Measurements from ENCODE around the gene ZXDC. TPM values are rescaled to one million over a fixed set of nuclear protein-coding genes. Genes with fewer than 3 reads are reported as not detected.

Gene ZXDC
- total RNA-seq, 4 donors from 2014 or later = 37.5 to 62.0 (median 52.3) TPM

DNA sequence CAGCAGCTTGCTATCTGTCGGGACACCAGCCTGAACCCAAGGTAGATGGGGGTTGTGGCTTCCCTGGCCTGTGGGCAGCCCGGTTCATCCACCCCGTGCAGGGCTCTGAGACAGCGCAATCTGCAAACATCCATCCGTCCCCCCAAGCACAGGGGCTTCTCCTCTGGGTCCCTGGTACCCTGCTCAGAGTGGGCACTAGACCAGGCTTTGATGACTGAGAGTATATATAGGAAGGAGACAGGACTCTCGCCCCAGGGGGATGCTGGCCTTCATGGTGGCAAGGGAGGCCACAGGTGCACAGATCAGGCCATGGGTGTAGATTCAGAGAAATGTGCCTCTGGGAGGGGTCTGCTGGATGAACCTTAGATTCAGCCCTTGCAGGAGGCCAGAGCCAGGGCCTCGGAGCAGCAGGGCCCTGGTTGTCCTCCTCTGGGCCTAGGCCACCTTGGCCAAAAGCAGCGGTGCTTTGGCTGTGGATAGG lies 40.7 kb downstream of the ZXDC start:
- 91 to 94% methylated on average over 5 to 8 of the region's 8 CpGs for WGBS, 2 donors
- intact Hi-C loops (cut with DNase I; ENCODE audit: low total_unique reads) = no loop called here
- H3K4me3 ChIP-seq (ENCODE audit: low read depth, poor library complexity, severe bottlenecking) = no peak overlapping the region
- DNase-seq (ENCODE audit: low spot score in 2 of 2) = peak in 1 of 2 donors; percentile 43
- TF ChIP-seq POLR2A (IDR thresholded peaks at IDR 0.05) = no peak
- TF ChIP-seq, protein P1, sequence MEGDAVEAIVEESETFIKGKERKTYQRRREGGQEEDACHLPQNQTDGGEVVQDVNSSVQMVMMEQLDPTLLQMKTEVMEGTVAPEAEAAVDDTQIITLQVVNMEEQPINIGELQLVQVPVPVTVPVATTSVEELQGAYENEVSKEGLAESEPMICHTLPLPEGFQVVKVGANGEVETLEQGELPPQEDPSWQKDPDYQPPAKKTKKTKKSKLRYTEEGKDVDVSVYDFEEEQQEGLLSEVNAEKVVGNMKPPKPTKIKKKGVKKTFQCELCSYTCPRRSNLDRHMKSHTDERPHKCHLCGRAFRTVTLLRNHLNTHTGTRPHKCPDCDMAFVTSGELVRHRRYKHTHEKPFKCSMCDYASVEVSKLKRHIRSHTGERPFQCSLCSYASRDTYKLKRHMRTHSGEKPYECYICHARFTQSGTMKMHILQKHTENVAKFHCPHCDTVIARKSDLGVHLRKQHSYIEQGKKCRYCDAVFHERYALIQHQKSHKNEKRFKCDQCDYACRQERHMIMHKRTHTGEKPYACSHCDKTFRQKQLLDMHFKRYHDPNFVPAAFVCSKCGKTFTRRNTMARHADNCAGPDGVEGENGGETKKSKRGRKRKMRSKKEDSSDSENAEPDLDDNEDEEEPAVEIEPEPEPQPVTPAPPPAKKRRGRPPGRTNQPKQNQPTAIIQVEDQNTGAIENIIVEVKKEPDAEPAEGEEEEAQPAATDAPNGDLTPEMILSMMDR (IDR thresholded peaks at IDR 0.05) = no peak

DNA sequence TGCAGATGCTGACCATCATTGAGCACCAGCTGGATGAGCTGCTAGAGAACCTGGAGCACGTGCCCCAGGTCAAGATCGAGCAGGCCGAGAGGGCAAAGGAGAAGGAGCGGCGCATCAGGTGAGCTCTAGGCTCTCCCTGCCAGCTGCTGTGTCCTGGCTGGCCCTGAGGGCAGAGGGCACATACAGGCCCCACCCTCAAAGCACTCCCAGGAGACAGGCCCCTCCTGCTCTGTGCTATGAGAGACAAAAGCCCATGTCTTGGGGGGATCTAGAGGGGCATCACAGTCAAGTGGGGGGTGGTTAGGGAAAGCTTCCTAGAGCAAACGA lies 41.5 kb downstream of the ZXDC start:
- no peak overlapping the region for H3K4me3 ChIP-seq (ENCODE audit: low read depth, poor library complexity, severe bottlenecking)
- WGBS, 2 donors = 83 to 86% methylated on average over 6 of the region's 6 CpGs
- DNase-seq (ENCODE audit: low spot score in 2 of 2) = peak in 1 of 2 donors; percentile 34
- TF ChIP-seq, protein P1 (IDR thresholded peaks at IDR 0.05) = no peak
- TF ChIP-seq POLR2A (IDR thresholded peaks at IDR 0.05) = no peak
- intact Hi-C loops (cut with DNase I; ENCODE audit: low total_unique reads) = no loop called here

DNA sequence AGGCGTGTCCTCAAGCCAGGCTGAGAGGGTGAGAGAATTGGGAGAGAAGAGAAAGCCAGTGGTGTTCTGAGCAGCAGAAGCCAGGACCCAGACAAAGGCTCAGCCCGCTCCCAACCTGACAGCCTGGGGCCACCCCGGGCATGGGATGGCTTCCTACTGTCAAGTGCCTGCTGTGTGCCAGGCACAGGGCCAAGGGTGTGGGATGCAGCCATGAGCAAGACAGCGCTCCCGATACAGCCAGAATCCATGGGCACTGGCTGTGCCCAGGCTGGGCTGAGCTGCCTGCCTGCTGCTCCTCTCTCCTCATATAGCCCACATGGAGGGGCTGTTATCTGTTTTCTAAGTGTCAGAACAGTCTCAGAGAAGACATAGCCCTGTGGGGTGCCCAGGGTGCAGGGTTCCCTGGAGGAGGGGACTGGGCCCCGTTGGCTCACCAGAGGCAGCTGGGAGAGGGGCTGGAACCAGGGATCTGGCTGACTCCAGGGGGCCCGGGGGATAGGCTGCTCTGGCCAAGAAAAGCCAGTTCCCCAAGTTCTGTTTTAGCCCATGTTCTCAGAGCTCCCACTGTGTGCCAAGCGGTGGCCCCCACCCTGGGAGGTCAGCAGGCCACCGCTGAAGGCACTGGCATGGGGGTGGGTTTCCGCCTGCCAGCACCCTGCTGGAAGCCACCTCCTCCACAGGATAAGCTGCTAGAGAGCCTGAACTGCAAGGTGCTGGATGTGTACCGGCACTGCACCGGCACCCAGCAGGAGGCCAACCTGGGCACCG lies 42.0 kb downstream of the ZXDC start:
- H3K4me3 ChIP-seq (ENCODE audit: low read depth, poor library complexity, severe bottlenecking) = no peak overlapping the region
- intact Hi-C loops (cut with DNase I; ENCODE audit: low total_unique reads) = no loop called here
- 57 to 83% methylated on average over 9 to 12 of the region's 13 CpGs for WGBS, 2 donors
- peak in 1 of 2 donors; percentile 81 for DNase-seq (ENCODE audit: low spot score in 2 of 2)
- TF ChIP-seq, protein P1 (IDR thresholded peaks at IDR 0.05) = no peak
- no peak for TF ChIP-seq POLR2A (IDR thresholded peaks at IDR 0.05)

DNA sequence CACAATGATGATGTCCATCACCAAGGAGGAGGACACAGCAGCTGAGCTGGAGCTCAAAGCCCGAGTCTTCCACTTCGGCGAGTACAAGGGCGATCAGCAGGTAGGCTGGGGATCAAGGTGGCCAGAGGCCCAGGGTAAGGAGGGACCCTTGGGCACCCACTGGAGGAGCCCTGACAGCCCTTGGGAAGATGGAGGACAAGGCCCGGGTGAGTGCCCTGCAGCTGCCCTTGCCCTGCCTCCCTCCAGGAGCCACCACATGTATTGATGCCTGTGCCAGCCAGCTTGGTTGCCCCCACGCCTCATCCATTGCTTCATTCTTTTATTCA lies 42.6 kb downstream of the ZXDC start:
- intact Hi-C loops (cut with DNase I; ENCODE audit: low total_unique reads) = no loop called here
- no peak overlapping the region for H3K4me3 ChIP-seq (ENCODE audit: low read depth, poor library complexity, severe bottlenecking)
- 90 to 99% methylated on average over 6 of the region's 6 CpGs for WGBS, 2 donors
- DNase-seq (ENCODE audit: low spot score in 2 of 2) = peak in 1 of 2 donors; percentile 81
- TF ChIP-seq, protein P1 (IDR thresholded peaks at IDR 0.05) = no peak
- no peak for TF ChIP-seq POLR2A (IDR thresholded peaks at IDR 0.05)

DNA sequence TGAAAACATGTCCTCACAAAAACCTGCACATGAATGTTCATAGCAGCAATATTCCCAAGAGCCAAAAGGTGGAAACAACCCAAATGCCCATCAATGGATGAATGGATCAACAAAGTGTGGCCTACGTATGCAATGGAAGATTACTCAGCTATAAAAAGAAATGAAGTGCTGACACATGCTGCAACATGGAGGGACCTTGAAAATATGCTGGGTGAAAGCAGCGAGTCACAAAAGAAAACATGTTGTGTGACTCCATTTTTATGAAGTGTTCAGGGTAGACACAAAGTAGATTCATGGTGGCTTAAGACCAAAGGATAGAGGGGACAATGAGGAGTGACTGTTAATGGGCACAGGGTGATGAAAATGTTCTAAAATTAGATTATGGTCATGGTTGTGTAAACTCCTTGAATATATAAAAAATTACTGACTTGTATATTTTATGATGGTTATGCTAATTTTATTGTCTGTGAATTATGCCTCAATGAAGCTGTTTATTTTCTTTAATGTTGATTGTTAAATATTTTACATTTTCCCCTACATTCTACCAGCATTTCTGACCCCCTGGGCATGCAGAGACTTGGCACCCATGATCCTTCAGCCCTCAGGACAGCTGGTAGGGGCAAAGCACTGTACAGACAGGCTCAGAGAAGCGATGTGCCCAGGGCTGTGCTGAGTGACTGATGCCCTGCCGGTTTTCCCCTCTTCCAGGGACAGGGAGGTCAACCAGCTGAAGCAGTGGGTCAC lies 43.2 kb downstream of the ZXDC start:
- TF ChIP-seq POLR2A (IDR thresholded peaks at IDR 0.05) = no peak
- TF ChIP-seq, protein P1 (IDR thresholded peaks at IDR 0.05) = no peak
- DNase-seq (ENCODE audit: low spot score in 2 of 2) = no peak
- intact Hi-C loops (cut with DNase I; ENCODE audit: low total_unique reads) = no loop called here
- WGBS, 2 donors = 78 to 84% methylated on average over 4 of the region's 4 CpGs
- no peak overlapping the region for H3K4me3 ChIP-seq (ENCODE audit: low read depth, poor library complexity, severe bottlenecking)

Data from lower leg skin (tissue), 4 donors.